ENCODE measurements around the gene PLXNA1.

The PLXNA1 gene

DNA sequence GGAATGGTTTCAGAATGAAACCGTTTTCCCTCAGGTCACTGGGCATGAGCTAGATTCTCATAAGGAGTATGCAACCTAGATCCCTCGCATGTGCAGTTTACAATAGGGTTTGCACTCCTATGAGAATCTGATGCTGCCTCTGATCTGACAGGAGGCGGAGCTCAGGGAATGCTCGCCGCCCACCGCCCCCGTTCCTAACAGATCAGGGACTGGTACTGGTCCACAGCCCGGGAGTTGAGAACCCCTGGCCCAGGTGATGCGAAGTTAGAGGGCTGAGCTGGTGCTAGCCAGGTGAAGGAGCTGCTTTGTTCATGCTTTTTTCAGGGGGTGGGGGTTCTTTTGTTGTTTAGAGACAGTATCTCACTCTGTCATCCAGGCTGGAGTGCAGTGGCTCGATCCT lies 15.5 kb upstream of the PLXNA1 start:
- Histone ChIP-seq H4K20me1 (ENCODE audit: low read depth, low read length) (no peaks in the 10 kb centered on the region), H3K9me2 (replicated peaks; ENCODE audit: insufficient read depth, low read length) (no peaks in the 10 kb centered on the region), H3K9ac (ENCODE audit: low read length) (no peak overlapping the region), H3K79me2 (ENCODE audit: insufficient read depth, low read length) (no peaks in the 10 kb centered on the region), H3K4me2 (ENCODE audit: low read depth, low read length, poor library complexity, severe bottlenecking) (no peak overlapping the region), H3K36me3 (ENCODE audit: low read length) (no peaks in the 10 kb centered on the region), H3K27ac (ENCODE audit: low read depth, low read length) (no peak overlapping the region), H2AFZ (ENCODE audit: low read depth, low read length, severe bottlenecking) (no peak overlapping the region), H3K27me3 (ENCODE audit: low read length) (no peaks in the 10 kb centered on the region), H3F3A (ENCODE audit: insufficient read depth) (no peaks in the 10 kb centered on the region), H3K4me3 (ENCODE audit: insufficient read depth, low read length, poor library complexity, severe bottlenecking) (no peak overlapping the region), H3K9me3 (ENCODE audit: insufficient read depth, low read length) (no peaks in the 10 kb centered on the region)
- TF ChIP-seq, protein P1, sequence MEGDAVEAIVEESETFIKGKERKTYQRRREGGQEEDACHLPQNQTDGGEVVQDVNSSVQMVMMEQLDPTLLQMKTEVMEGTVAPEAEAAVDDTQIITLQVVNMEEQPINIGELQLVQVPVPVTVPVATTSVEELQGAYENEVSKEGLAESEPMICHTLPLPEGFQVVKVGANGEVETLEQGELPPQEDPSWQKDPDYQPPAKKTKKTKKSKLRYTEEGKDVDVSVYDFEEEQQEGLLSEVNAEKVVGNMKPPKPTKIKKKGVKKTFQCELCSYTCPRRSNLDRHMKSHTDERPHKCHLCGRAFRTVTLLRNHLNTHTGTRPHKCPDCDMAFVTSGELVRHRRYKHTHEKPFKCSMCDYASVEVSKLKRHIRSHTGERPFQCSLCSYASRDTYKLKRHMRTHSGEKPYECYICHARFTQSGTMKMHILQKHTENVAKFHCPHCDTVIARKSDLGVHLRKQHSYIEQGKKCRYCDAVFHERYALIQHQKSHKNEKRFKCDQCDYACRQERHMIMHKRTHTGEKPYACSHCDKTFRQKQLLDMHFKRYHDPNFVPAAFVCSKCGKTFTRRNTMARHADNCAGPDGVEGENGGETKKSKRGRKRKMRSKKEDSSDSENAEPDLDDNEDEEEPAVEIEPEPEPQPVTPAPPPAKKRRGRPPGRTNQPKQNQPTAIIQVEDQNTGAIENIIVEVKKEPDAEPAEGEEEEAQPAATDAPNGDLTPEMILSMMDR (IDR thresholded peaks at IDR 0.05; ENCODE audit: insufficient read depth, low read length, poor library complexity, severe bottlenecking) = no peak
- no peak for TF ChIP-seq EZH2phosphoT487 (conservative IDR thresholded peaks at IDR 0.05; ENCODE audit: low read length)

DNA sequence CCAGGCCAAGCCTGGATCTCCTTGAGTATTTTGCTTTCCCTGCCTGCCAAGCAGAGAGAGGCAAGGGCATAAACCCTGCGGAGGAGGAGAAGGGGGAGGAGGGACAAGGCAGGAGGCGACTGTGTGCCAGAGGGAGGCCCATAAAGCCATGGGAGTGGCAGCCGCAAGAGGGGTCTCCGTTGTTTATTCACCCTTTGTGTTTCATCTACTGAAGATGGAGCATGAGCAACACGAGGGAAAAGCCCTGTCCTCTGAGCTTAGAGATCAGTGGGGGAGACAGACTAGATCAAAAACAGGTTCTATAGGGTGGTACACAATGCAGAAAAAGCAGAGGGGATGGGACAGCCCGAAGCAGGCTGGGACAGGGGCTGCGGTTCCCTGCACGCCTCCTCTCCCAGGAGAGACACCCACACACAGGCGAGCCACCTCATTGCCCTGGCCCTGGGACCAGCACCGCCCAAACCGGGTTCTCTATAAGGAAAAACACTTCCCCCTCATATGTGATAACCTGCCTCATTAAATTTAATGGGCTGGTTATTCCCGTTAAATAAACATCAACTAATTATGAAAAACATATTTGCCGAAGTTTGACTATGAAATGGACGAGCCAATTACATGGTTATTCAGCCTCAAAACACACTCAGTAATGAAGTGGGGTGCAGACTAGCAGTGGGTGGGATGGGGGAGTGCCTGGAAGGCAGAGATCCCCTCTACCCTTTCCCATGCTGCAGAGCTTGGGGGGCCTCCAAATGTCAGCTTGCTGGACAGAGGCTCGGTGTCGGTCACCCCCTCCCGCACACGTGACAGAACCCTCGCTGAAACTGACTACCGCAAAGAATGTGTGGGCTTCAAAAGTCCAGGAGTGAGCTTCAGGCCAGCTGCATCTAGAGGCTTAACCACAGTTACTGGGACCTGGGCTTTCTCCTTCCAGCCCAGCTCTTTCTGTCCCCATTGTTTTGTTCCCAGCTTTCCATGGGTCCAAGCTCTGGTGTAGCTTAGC lies 14.2 kb upstream of the PLXNA1 start:
- Histone ChIP-seq H3K79me2 (ENCODE audit: insufficient read depth, low read length) (no peaks in the 10 kb centered on the region), H3K27ac (ENCODE audit: low read depth, low read length) (no peak overlapping the region), H3K9me3 (ENCODE audit: insufficient read depth, low read length) (no peaks in the 10 kb centered on the region), H2AFZ (ENCODE audit: low read depth, low read length, severe bottlenecking) (no peak overlapping the region), H4K20me1 (ENCODE audit: low read depth, low read length) (no peaks in the 10 kb centered on the region), H3K9ac (ENCODE audit: low read length) (no peak overlapping the region), H3K36me3 (ENCODE audit: low read length) (no peaks in the 10 kb centered on the region), H3K9me2 (replicated peaks; ENCODE audit: insufficient read depth, low read length) (no peaks in the 10 kb centered on the region), H3F3A (ENCODE audit: insufficient read depth) (no peaks in the 10 kb centered on the region), H3K4me3 (ENCODE audit: insufficient read depth, low read length, poor library complexity, severe bottlenecking) (no peak overlapping the region), H3K4me2 (ENCODE audit: low read depth, low read length, poor library complexity, severe bottlenecking) (no peak overlapping the region), H3K27me3 (ENCODE audit: low read length) (no peaks in the 10 kb centered on the region)
- TF ChIP-seq, protein P1 (IDR thresholded peaks at IDR 0.05; ENCODE audit: insufficient read depth, low read length, poor library complexity, severe bottlenecking) = no peak
- no peak for TF ChIP-seq EZH2phosphoT487 (conservative IDR thresholded peaks at IDR 0.05; ENCODE audit: low read length)

DNA sequence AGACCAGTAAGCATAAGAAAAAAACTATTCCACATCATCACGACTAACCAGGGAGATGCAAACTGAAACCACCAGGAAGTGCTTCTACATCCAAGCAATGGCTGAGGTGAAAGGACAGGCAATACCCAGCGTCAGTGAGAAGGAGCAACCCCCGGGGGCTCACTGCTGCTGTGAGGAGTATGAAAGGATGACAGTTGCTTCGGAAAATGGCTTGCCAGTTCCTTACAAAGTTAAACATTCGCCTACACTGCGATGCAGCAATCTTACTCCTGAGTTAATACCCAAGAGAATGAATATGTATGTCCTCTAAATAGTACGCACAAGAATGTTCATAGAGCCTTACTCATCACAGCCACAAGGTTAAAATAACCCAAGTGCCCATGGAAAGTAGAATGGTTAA lies 13.3 kb upstream of the PLXNA1 start:
- TF ChIP-seq, protein P1 (IDR thresholded peaks at IDR 0.05; ENCODE audit: insufficient read depth, low read length, poor library complexity, severe bottlenecking) = no peak
- no peak for TF ChIP-seq EZH2phosphoT487 (conservative IDR thresholded peaks at IDR 0.05; ENCODE audit: low read length)
- Histone ChIP-seq H3K9me2 (replicated peaks; ENCODE audit: insufficient read depth, low read length) (no peaks in the 10 kb centered on the region), H3K4me2 (ENCODE audit: low read depth, low read length, poor library complexity, severe bottlenecking) (no peak overlapping the region), H3K36me3 (ENCODE audit: low read length) (no peaks in the 10 kb centered on the region), H3K79me2 (ENCODE audit: insufficient read depth, low read length) (no peaks in the 10 kb centered on the region), H3K9me3 (ENCODE audit: insufficient read depth, low read length) (peaks cover 7% of the 10 kb centered on the region), H3K27me3 (ENCODE audit: low read length) (peaks cover under 1% of the 10 kb centered on the region; the same call in 1 of the 2 replicates), H3K27ac (ENCODE audit: low read depth, low read length) (no peak overlapping the region), H3F3A (ENCODE audit: insufficient read depth) (no peaks in the 10 kb centered on the region), H2AFZ (ENCODE audit: low read depth, low read length, severe bottlenecking) (no peak overlapping the region), H4K20me1 (ENCODE audit: low read depth, low read length) (no peaks in the 10 kb centered on the region), H3K4me3 (ENCODE audit: insufficient read depth, low read length, poor library complexity, severe bottlenecking) (no peak overlapping the region), H3K9ac (ENCODE audit: low read length) (no peak overlapping the region)

Data from SU-DHL-6 (cell line).